IPS-18a (cell line): Measurements from ENCODE around the gene ZNF613.
"Not testable (repeated sequence)": the region's sequence is repeated elsewhere in the genome, so short reads cannot be mapped to it uniquely, and the experiment has no call there.

Experiments used
- H3K27ac ChIP-seq: one replicate; pipeline ENCODE4 v1.5.1; 2013; ENCODE audit warnings: low read length
- H3K27me3 ChIP-seq: one replicate; pipeline ENCODE4 v1.6.1; 2013; ENCODE audit warnings: mild to moderate bottlenecking, low read length; ENCODE audit not compliant: control insufficient read depth, insufficient read depth
- H3K36me3 ChIP-seq: one replicate; pipeline ENCODE4 v1.6.1; 2013; ENCODE audit warnings: low read depth, low read length; ENCODE audit not compliant: control insufficient read depth
- H3K4me1 ChIP-seq: one replicate; pipeline ENCODE4 v1.6.1; 2013; ENCODE audit warnings: low read depth, low read length; ENCODE audit not compliant: control insufficient read depth
- H3K4me3 ChIP-seq: one replicate; pipeline ENCODE4 v1.5.1; 2013; ENCODE audit warnings: low read length
- H3K9ac ChIP-seq: one replicate; pipeline ENCODE4 v1.6.1; 2013; ENCODE audit warnings: mild to moderate bottlenecking, low read length, moderate library complexity
- H3K9me3 ChIP-seq: one replicate; pipeline ENCODE4 v1.6.1; 2013; ENCODE audit warnings: low read depth, low read length; ENCODE audit not compliant: control insufficient read depth

Gene ZNF613

GRCh38 chr19:51905639-51906038, 21.6 kb upstream of the ZNF613 start:
- H3K27ac ChIP-seq = peak overlapping the region; percentile 86

GRCh38 chr19:51906108-51906507, 21.2 kb upstream of the ZNF613 start:
- peak overlapping the region; percentile 56 for H3K27ac ChIP-seq
- not testable (repeated sequence) for H3K27me3 ChIP-seq
- peak overlapping the region; percentile 98 for H3K9ac ChIP-seq
- peaks cover 12% of the 10 kb centered on the region for H3K36me3 ChIP-seq
- H3K4me1 ChIP-seq = peaks cover 15% of the 10 kb centered on the region
- H3K4me3 ChIP-seq = peak overlapping the region; percentile 96
- peaks cover 15% of the 10 kb centered on the region for H3K9me3 ChIP-seq

More at GRCh38 chr19:51905639-51906038, 21.6 kb upstream of the ZNF613 start:
- H3K9me3 ChIP-seq = peaks cover 17% of the 10 kb centered on the region
- peaks cover 15% of the 10 kb centered on the region for H3K4me1 ChIP-seq
- H3K36me3 ChIP-seq = peaks cover 16% of the 10 kb centered on the region
- H3K27me3 ChIP-seq = not testable (repeated sequence)
- H3K9ac ChIP-seq = peak overlapping the region; percentile 98
- peak overlapping the region; percentile 96 for H3K4me3 ChIP-seq

DNA sequence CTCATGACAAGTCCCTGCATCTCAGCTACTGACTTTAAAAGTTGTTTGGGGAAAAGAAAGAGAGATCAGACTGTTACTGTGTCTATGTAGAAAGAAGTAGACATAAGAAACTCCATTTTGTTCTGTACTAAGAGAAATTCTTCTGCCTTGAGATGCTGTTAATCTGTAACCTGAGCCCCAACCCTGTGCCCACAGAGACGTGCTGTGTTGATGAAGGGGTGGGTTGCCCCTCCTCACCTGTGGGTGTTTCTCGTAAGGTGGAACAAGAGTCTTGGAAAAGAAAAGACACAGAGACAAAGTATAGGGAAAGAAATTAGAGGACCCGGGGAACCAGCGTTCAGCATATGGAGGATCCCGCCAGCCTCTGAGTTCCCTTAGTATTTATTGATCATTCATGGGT, 19.3 kb upstream of the ZNF613 start:
- Histone ChIP-seq H3K27ac (peak overlapping the region; percentile 13), H3K4me3 (peak overlapping the region; percentile 45), H3K9ac (peak overlapping the region; percentile 2), H3K4me1 (peaks cover 11% of the 10 kb centered on the region), H3K9me3 (peaks cover 25% of the 10 kb centered on the region)
- H3K27me3 ChIP-seq, H3K36me3 ChIP-seq: not testable (repeated sequence)

- peaks cover 3% of the 10 kb centered on the region for H3K36me3 ChIP-seq
- H3K9me3 ChIP-seq = peaks cover 77% of the 10 kb centered on the region
- no peak overlapping the region for H3K4me3 ChIP-seq
- no peaks in the 10 kb centered on the region for H3K4me1 ChIP-seq
- H3K9ac ChIP-seq = no peak overlapping the region
- H3K27ac ChIP-seq = no peak overlapping the region
- no peaks in the 10 kb centered on the region for H3K27me3 ChIP-seq
Measured at GRCh38 chr19:51915324-51915867, 11.9 kb upstream of the ZNF613 start.

- Histone ChIP-seq H3K27ac (no peak overlapping the region), H3K9me3 (peaks cover 80% of the 10 kb centered on the region), H3K4me1 (no peaks in the 10 kb centered on the region)
Measured at GRCh38 chr19:51916167-51916566, 11.1 kb upstream of the ZNF613 start.

GRCh38 chr19:51919606-51920005, 7.7 kb upstream of the ZNF613 start:
- H3K4me1 ChIP-seq = no peaks in the 10 kb centered on the region
- H3K27me3 ChIP-seq = no peaks in the 10 kb centered on the region
- no peaks in the 10 kb centered on the region for H3K36me3 ChIP-seq
- H3K9ac ChIP-seq = no peak overlapping the region
- H3K27ac ChIP-seq = no peak overlapping the region
- no peak overlapping the region for H3K4me3 ChIP-seq
- H3K9me3 ChIP-seq = peaks cover 73% of the 10 kb centered on the region

More at GRCh38 chr19:51916167-51916566, 11.1 kb upstream of the ZNF613 start:
- H3K4me3 ChIP-seq = no peak overlapping the region
- peaks cover 3% of the 10 kb centered on the region for H3K36me3 ChIP-seq
- no peak overlapping the region for H3K9ac ChIP-seq
- H3K27me3 ChIP-seq = no peaks in the 10 kb centered on the region

- H3K27ac ChIP-seq = no peak overlapping the region
- no peak overlapping the region for H3K9ac ChIP-seq
- H3K4me1 ChIP-seq = no peaks in the 10 kb centered on the region
- H3K27me3 ChIP-seq = no peaks in the 10 kb centered on the region
- H3K4me3 ChIP-seq = no peak overlapping the region
- peaks cover 58% of the 10 kb centered on the region for H3K9me3 ChIP-seq
- no peaks in the 10 kb centered on the region for H3K36me3 ChIP-seq
Measured at GRCh38 chr19:51921949-51922348, 5.3 kb upstream of the ZNF613 start.

GRCh38 chr19:51926426-51926783, 867 bp upstream of the ZNF613 start:
- H3K9ac ChIP-seq = peak overlapping the region; percentile 95
- peaks cover 26% of the 10 kb centered on the region for H3K9me3 ChIP-seq
- H3K27me3 ChIP-seq = no peaks in the 10 kb centered on the region
- no peaks in the 10 kb centered on the region for H3K4me1 ChIP-seq
- H3K27ac ChIP-seq = peak overlapping the region; percentile 98
- peak overlapping the region; percentile 92 for H3K4me3 ChIP-seq
- H3K36me3 ChIP-seq = peaks cover 14% of the 10 kb centered on the region

DNA sequence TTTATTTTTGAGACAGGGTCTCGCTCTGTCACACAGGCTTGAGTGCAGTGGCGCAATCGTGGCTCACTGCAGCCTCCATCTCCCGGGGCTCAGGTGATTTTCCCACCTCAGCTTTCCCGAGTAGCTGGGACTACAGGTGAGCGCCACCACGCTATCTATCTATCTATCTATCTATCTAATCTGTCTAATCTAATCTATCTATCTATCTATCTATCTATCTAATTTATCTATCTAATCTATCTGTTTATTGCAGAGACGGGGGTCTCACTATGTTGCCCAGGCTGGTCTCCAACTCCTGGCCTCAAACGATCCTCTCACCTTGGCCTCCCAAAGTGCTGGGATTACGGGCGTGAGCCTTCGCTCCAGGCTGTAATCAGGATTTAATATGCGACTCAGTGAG, 587 bp downstream of the ZNF613 start:
- H3K27me3 ChIP-seq = no peaks in the 10 kb centered on the region
- peaks cover 12% of the 10 kb centered on the region for H3K9me3 ChIP-seq
- H3K36me3 ChIP-seq = peaks cover 17% of the 10 kb centered on the region
- no peak overlapping the region for H3K27ac ChIP-seq
- no peaks in the 10 kb centered on the region for H3K4me1 ChIP-seq
- H3K9ac ChIP-seq = peak overlapping the region; percentile 95
- peak overlapping the region; percentile 92 for H3K4me3 ChIP-seq

DNA sequence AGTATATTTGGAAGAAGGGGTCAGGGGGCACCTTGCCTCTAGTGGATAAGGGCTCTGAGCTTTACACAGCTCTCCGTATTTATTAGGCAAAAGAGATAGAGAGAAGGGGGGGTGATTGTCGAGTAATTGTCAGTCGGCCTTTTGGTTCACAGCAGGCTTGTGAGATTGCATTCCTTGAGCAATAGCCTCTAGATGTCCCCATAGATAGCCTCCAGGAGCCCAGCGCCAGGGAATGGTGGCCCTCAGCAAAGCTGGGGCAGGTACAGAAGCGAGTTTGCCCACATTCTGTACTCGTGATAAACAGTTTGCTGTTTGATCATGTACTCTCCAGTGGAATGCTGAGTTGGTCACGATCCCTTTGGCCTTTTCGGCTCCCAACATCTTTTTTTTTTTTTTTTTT, 4.6 kb downstream of the ZNF613 start:
- Histone ChIP-seq H3K4me3 (no peak overlapping the region), H3K27ac (no peak overlapping the region), H3K9ac (no peak overlapping the region), H3K27me3 (no peaks in the 10 kb centered on the region), H3K9me3 (no peaks in the 10 kb centered on the region), H3K36me3 (peaks cover 37% of the 10 kb centered on the region), H3K4me1 (no peaks in the 10 kb centered on the region)

DNA sequence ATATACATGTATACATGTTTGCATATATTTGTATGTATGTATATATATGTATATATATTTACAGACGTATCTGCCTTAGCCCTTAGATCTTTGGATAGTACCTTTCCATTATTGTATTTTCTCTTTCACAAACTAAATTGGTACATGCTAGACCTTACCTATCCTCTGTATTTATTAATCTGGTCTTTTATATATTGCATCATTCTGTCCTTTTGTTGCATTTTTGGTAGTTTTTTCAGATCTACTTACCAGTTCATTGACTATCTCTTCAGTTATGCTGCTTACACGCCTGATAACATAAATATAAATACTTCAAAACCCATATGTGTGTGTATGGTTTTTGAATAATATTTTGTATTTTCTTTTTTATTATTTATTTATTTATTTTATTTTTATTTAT, 11.7 kb downstream of the ZNF613 start:
- Histone ChIP-seq H3K27ac (no peak overlapping the region), H3K36me3 (peaks cover 67% of the 10 kb centered on the region), H3K4me1 (no peaks in the 10 kb centered on the region), H3K27me3 (no peaks in the 10 kb centered on the region), H3K4me3 (no peak overlapping the region), H3K9ac (no peak overlapping the region), H3K9me3 (peaks cover 39% of the 10 kb centered on the region)

DNA sequence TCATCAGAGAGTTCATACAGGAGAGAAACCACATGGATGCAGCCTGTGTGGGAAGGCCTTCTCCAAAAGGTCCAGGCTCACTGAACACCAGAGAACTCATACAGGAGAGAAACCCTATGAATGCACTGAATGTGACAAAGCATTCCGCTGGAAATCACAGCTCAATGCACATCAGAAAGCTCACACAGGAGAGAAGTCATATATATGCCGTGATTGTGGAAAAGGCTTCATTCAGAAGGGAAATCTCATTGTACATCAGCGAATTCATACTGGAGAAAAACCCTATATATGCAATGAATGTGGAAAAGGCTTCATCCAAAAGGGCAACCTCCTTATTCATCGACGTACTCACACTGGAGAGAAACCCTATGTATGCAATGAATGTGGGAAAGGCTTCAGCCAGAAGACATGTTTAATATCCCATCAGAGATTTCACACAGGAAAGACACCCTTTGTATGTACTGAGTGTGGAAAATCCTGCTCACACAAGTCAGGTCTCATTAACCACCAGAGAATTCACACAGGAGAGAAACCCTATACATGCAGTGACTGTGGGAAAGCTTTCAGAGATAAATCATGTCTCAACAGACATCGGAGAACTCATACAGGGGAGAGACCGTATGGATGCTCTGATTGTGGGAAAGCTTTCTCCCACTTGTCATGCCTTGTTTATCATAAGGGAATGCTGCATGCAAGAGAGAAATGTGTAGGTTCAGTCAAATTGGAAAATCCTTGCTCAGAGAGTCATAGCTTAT, 17.7 kb downstream of the ZNF613 start:
- Histone ChIP-seq H3K9ac (no peak overlapping the region), H3K4me1 (no peaks in the 10 kb centered on the region), H3K27ac (no peak overlapping the region), H3K27me3 (no peaks in the 10 kb centered on the region), H3K9me3 (peaks cover 89% of the 10 kb centered on the region), H3K4me3 (no peak overlapping the region), H3K36me3 (peaks cover 64% of the 10 kb centered on the region)
